Measurements from ENCODE around the gene SMCO1. TPM values are rescaled to one million over a fixed set of nuclear protein-coding genes. Genes with fewer than 3 reads are reported as not detected.

The SMCO1 gene
- total RNA-seq, 2 donors from 2014 or later: not detected

- Histone ChIP-seq H3K27me3 (no peaks in the 10 kb centered on the region), H3K9me3 (peaks cover 0 to 27% (median 0%) of the 10 kb centered on the region in 3 donors), H3K4me3 (no peak overlapping the region), H3K27ac (no peak overlapping the region), H3K4me1 (no peaks in the 10 kb centered on the region), H3K36me3 (replicated peaks in 1 of 2; ENCODE audit: insufficient read depth in 1 of 2, low read depth in 2 of 2) (no peaks in the 10 kb centered on the region)
- peak; percentile 39 to 56 (median 50) for DNase-seq
- intact Hi-C loops (cut with DNase I): no loop called here
- no peak for ATAC-seq
- WGBS, 2 donors: 35 to 36% methylated on average over 12 of the region's 12 CpGs
- TF ChIP-seq, protein P1, sequence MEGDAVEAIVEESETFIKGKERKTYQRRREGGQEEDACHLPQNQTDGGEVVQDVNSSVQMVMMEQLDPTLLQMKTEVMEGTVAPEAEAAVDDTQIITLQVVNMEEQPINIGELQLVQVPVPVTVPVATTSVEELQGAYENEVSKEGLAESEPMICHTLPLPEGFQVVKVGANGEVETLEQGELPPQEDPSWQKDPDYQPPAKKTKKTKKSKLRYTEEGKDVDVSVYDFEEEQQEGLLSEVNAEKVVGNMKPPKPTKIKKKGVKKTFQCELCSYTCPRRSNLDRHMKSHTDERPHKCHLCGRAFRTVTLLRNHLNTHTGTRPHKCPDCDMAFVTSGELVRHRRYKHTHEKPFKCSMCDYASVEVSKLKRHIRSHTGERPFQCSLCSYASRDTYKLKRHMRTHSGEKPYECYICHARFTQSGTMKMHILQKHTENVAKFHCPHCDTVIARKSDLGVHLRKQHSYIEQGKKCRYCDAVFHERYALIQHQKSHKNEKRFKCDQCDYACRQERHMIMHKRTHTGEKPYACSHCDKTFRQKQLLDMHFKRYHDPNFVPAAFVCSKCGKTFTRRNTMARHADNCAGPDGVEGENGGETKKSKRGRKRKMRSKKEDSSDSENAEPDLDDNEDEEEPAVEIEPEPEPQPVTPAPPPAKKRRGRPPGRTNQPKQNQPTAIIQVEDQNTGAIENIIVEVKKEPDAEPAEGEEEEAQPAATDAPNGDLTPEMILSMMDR (IDR thresholded peaks at IDR 0.05): peak in 5 of 7 experiments; percentile 22 to 39 (median 33)
- TF ChIP-seq POLR2A (IDR thresholded peaks at IDR 0.05): no peak
These were observed 4.0 kb upstream of the SMCO1 start for GRCh38 chr3:196518966-196519717.

- Histone ChIP-seq H3K36me3 (replicated peaks in 1 of 2; ENCODE audit: insufficient read depth in 1 of 2, low read depth in 2 of 2) (no peaks in the 10 kb centered on the region), H3K4me3 (no peak overlapping the region), H3K27me3 (no peaks in the 10 kb centered on the region), H3K9me3 (peaks cover 0 to 27% (median 0%) of the 10 kb centered on the region in 3 donors), H3K27ac (no peak overlapping the region), H3K4me1 (no peaks in the 10 kb centered on the region)
- ATAC-seq (no peak), DNase-seq (peak in 3 of 4 donors; percentile 3 to 19 (median 8))
- TF ChIP-seq, protein P1 (IDR thresholded peaks at IDR 0.05): no peak
- no peak for TF ChIP-seq POLR2A (IDR thresholded peaks at IDR 0.05)
- WGBS, 2 donors: 45 to 66% methylated on average over 2 of the region's 2 CpGs
- intact Hi-C loops (cut with DNase I): no loop called here
These were observed 2.8 kb upstream of the SMCO1 start for GRCh38 chr3:196517919-196518318.

DNA sequence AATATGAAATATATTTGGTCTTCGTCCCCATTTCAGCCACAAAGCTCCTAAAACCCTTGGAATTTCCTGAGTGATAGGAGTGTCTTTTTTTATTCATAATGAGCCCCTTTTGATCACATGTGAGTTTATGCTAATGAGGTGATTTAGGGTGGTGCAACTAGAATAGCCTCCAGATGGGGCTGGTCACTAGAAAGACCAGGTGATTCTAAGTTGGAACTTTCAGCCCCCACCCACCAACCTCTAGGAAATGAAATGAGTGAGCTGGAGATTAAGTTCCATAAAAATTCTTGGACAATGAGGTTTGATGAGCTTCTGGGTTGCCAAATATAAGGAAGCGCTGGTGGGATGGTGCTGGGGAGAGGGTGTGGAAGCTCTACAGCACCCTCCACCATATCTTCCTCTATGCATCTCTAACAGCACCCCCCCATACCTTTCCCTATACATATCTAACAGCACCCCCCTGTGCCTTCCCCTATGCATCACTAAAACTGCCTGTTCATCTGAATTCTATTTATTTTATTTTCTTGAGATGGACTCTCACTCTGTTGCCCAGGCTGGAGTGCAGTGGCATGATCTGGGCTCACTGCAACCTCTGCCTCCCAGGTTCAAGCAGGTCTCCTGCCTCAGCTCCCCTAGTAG, 2.1 kb upstream of the SMCO1 start:
- Histone ChIP-seq H3K4me1 (no peaks in the 10 kb centered on the region), H3K36me3 (replicated peaks in 1 of 2; ENCODE audit: insufficient read depth in 1 of 2, low read depth in 2 of 2) (no peaks in the 10 kb centered on the region), H3K9me3 (peaks cover 0 to 27% (median 0%) of the 10 kb centered on the region in 3 donors), H3K27ac (no peak overlapping the region), H3K27me3 (no peaks in the 10 kb centered on the region), H3K4me3 (no peak overlapping the region)
- WGBS, 2 donors: 57 to 70% methylated on average over 2 of the region's 2 CpGs
- TF ChIP-seq POLR2A (IDR thresholded peaks at IDR 0.05): no peak
- TF ChIP-seq, protein P1 (IDR thresholded peaks at IDR 0.05): no peak
- intact Hi-C loops (cut with DNase I): no loop called here
- DNase-seq (no peak), ATAC-seq (no peak)

DNA sequence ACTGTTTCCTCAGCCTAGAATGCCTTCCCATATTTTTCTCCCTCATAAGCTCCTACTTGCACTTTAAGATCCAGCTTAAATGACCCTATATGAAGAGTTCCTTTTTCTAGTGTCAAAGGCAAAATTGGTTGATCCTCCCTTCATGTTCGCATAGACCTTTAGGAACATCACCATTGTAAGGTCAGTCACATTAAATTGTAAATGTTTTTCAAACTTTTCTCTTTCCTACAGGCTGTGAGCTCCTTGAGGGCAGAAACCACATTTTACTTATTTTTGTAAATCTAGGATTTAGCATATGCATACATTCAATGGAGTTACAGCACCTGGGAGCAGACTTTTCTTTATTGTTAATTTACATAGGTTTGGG, 813 bp downstream of the SMCO1 start:
- ATAC-seq (no peak), DNase-seq (no peak)
- H3K36me3 ChIP-seq (replicated peaks in 1 of 2; ENCODE audit: insufficient read depth in 1 of 2, low read depth in 2 of 2): no peaks in the 10 kb centered on the region
- no peaks in the 10 kb centered on the region for H3K27me3 ChIP-seq
- H3K4me1 ChIP-seq: no peaks in the 10 kb centered on the region
- TF ChIP-seq POLR2A (IDR thresholded peaks at IDR 0.05): no peak
- TF ChIP-seq, protein P1 (IDR thresholded peaks at IDR 0.05): no peak
- intact Hi-C loops (cut with DNase I): no loop called here
- H3K4me3 ChIP-seq: no peak overlapping the region
- H3K9me3 ChIP-seq: peaks cover 0 to 16% (median 0%) of the 10 kb centered on the region in 3 donors
- WGBS, 2 donors: 88 to 97% methylated on average over 1 of the region's 1 CpG
- no peak overlapping the region for H3K27ac ChIP-seq
